Smooth muscle cell of the coronary artery (primary cell): ENCODE data around the gene AUTS2. TPM values are rescaled to one million over a fixed set of nuclear protein-coding genes. Genes with fewer than 3 reads are reported as not detected.

Experiments used
- total RNA-seq: library from RNA; depleted of rRNA; stranded (reverse); fragments of >200 nt; gene quantifications from 2 replicates; pipeline ENCODE4 v1.2.3, GENCODE V29; 2014; ENCODE audit warnings: low replicate concordance

Gene AUTS2
- 0.75 and 2.8 TPM in 2 replicates for total RNA-seq

GRCh38 chr7:69598081-69598486 lies at the start of gene AUTS2:
Gene AUTS2, plus strand, starts transcription at chr7:69598475. Its CDS starts 1,179 bp downstream, at chr7:69599654.

